ENCODE results near the gene PRKCA.

The PRKCA gene

GRCh38 chr17:66677201-66677981 is 375.0 kb downstream of the PRKCA start:
- TF ChIP-seq GATA2 (IDR thresholded peaks at IDR 0.05; ENCODE audit: low read depth, low read length) (no peak), GATA3 (IDR thresholded peaks at IDR 0.05; ENCODE audit: low read depth, low read length) (no peak)

- TF ChIP-seq GATA2 (IDR thresholded peaks at IDR 0.05; ENCODE audit: low read depth, low read length) = no peak
- no peak for TF ChIP-seq GATA3 (IDR thresholded peaks at IDR 0.05; ENCODE audit: low read depth, low read length)
Observed at GRCh38 chr17:66678061-66678460, 375.6 kb downstream of the PRKCA start.

GRCh38 chr17:66678827-66679226 is 376.4 kb downstream of the PRKCA start:
- no peak for TF ChIP-seq GATA2 (IDR thresholded peaks at IDR 0.05; ENCODE audit: low read depth, low read length)
- TF ChIP-seq GATA3 (IDR thresholded peaks at IDR 0.05; ENCODE audit: low read depth, low read length) = no peak

GRCh38 chr17:66679631-66680517 is 377.5 kb downstream of the PRKCA start:
- TF ChIP-seq GATA3 (IDR thresholded peaks at IDR 0.05; ENCODE audit: low read depth, low read length) (no peak), GATA2 (IDR thresholded peaks at IDR 0.05; ENCODE audit: low read depth, low read length) (no peak)

GRCh38 chr17:66682283-66682682 is 379.9 kb downstream of the PRKCA start:
- TF ChIP-seq GATA2 (IDR thresholded peaks at IDR 0.05; ENCODE audit: low read depth, low read length) (no peak), GATA3 (IDR thresholded peaks at IDR 0.05; ENCODE audit: low read depth, low read length) (no peak)

- no peak for TF ChIP-seq GATA2 (IDR thresholded peaks at IDR 0.05; ENCODE audit: low read depth, low read length)
Observed at GRCh38 chr17:66684261-66684660, 381.8 kb downstream of the PRKCA start.

GRCh38 chr17:66684731-66685130 is 382.3 kb downstream of the PRKCA start:
- TF ChIP-seq GATA2 (IDR thresholded peaks at IDR 0.05; ENCODE audit: low read depth, low read length) (0 out of 2 replicates have a peak, but pooled peaks have one; percentile 41), GATA3 (IDR thresholded peaks at IDR 0.05; ENCODE audit: low read depth, low read length) (no peak)

GRCh38 chr17:66686601-66687000 is 384.2 kb downstream of the PRKCA start:
- TF ChIP-seq GATA3 (IDR thresholded peaks at IDR 0.05; ENCODE audit: low read depth, low read length) (no peak), GATA2 (IDR thresholded peaks at IDR 0.05; ENCODE audit: low read depth, low read length) (no peak)

GRCh38 chr17:66687570-66688284 is 385.3 kb downstream of the PRKCA start:
- TF ChIP-seq GATA3 (IDR thresholded peaks at IDR 0.05; ENCODE audit: low read depth, low read length) = no peak
- TF ChIP-seq GATA2 (IDR thresholded peaks at IDR 0.05; ENCODE audit: low read depth, low read length) = no peak

- TF ChIP-seq GATA2 (IDR thresholded peaks at IDR 0.05; ENCODE audit: low read depth, low read length) = no peak
Observed at GRCh38 chr17:66689221-66689620, 386.8 kb downstream of the PRKCA start.

- TF ChIP-seq GATA3 (IDR thresholded peaks at IDR 0.05; ENCODE audit: low read depth, low read length) (no peak), GATA2 (IDR thresholded peaks at IDR 0.05; ENCODE audit: low read depth, low read length) (no peak)
Observed at GRCh38 chr17:66690166-66690565, 387.8 kb downstream of the PRKCA start.

- TF ChIP-seq GATA3 (IDR thresholded peaks at IDR 0.05; ENCODE audit: low read depth, low read length) (no peak), GATA2 (IDR thresholded peaks at IDR 0.05; ENCODE audit: low read depth, low read length) (no peak)
Observed at GRCh38 chr17:66691644-66692420, 389.4 kb downstream of the PRKCA start.

- TF ChIP-seq GATA3 (IDR thresholded peaks at IDR 0.05; ENCODE audit: low read depth, low read length) (no peak), GATA2 (IDR thresholded peaks at IDR 0.05; ENCODE audit: low read depth, low read length) (no peak)
Observed at GRCh38 chr17:66692421-66692690, 389.9 kb downstream of the PRKCA start.

GRCh38 chr17:66695098-66695497 is 392.7 kb downstream of the PRKCA start:
- TF ChIP-seq GATA2 (IDR thresholded peaks at IDR 0.05; ENCODE audit: low read depth, low read length) (no peak), GATA3 (IDR thresholded peaks at IDR 0.05; ENCODE audit: low read depth, low read length) (no peak)

Measured in SH-SY5Y (cell line).